HFF-Myc (cell line): ENCODE measurements around the gene RAD51B.

ENCODE experiments used
- DNase-seq: peaks from one replicate; pipeline ENCODE4 v3.0.0-alpha.2; 2011; ENCODE audit warnings: low read depth; ENCODE audit errors: extremely low read depth
- H3K4me3 ChIP-seq: replicated peaks from 2 replicates; pipeline ENCODE4 v1.5.1; 2011; ENCODE audit warnings: low read depth, mild to moderate bottlenecking, control low read depth, low read length
- CTCF ChIP-seq: IDR thresholded peaks from 2 replicates; pipeline ENCODE4 v1.5.1; 2012; ENCODE audit warnings: mild to moderate bottlenecking, low read depth, low read length, control low read depth; ENCODE audit errors: missing control alignments

Gene RAD51B

GRCh38 chr14:68557648-68558047 lies 738.1 kb downstream of the RAD51B start:
- TF ChIP-seq CTCF: no peak
- H3K4me3 ChIP-seq: no peak overlapping the region
- DNase-seq: no peak

GRCh38 chr14:68558096-68558495 lies 738.5 kb downstream of the RAD51B start:
- DNase-seq: no peak
- no peak for TF ChIP-seq CTCF
- H3K4me3 ChIP-seq: no peak overlapping the region

DNA sequence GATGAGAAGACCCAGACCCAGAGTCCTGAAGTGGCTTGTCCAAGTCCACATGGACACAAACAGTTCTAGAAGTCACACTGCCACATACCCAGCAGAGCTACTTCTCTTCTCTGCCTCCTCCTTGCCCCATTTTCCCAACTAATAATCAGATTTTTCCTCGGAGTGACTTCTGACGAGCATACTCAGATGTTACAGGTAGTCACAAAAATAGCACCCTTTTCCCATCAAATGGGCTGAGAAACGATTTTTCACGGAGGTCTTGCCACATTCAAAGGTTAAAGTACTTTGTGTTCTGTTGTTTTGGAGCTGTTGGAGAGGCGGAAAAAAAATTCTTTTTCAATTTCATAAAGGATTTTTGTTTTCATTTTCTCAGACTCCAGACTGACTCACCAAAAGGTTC lies 740.4 kb downstream of the RAD51B start:
- no peak for TF ChIP-seq CTCF
- no peak overlapping the region for H3K4me3 ChIP-seq
- DNase-seq: no peak

- DNase-seq: no peak
- no peak overlapping the region for H3K4me3 ChIP-seq
- no peak for TF ChIP-seq CTCF
Measured at GRCh38 chr14:68561531-68562007, 742.0 kb downstream of the RAD51B start.

- no peak overlapping the region for H3K4me3 ChIP-seq
- TF ChIP-seq CTCF: no peak
- no peak for DNase-seq
Measured at GRCh38 chr14:68562911-68563250, 743.3 kb downstream of the RAD51B start.

DNA sequence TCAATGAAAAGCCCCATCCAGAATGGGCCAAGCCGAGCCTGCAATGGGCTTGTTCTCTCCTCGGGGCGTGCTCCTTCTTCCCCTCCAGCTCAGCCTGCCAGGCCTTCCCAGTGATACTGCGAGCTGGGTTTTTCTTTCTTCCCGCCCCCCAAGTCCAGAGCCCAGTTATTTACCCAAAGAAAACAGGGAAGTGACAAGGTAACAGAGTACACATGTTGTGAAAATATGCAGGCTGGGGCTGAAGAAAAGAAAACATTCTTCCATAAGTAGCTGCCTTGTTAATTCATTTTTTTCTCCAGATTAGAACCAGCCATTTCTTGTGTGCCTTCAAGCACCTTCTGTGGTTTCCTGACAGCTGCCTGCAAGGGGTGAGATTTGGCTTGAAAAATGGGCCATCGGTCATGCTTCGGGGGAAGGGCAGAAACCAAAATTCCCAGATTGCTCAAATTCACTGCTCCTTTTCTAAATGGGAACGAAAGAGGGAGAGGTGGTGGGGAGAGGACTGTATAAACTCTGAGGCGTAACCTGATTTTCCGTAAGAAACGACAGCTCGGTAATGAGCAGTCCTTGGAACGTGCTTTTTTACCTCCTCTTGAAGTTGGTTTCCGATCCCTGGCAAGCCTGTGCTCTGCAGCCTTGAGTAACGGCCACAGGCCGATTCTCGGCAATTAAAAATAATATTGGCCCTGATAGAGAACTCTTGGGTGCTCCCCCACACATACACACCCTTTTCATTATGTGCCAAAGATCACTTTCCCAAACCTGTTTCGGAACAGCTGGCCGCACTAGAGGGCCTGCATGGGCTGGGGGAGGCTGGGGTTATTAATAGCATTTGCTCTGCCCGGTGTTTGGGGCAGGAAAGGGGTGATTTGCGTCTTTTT lies 743.9 kb downstream of the RAD51B start:
- H3K4me3 ChIP-seq: no peak overlapping the region
- DNase-seq: no peak
- no peak for TF ChIP-seq CTCF
